ENCODE results near the gene MRPL41.

Gene MRPL41

DNA sequence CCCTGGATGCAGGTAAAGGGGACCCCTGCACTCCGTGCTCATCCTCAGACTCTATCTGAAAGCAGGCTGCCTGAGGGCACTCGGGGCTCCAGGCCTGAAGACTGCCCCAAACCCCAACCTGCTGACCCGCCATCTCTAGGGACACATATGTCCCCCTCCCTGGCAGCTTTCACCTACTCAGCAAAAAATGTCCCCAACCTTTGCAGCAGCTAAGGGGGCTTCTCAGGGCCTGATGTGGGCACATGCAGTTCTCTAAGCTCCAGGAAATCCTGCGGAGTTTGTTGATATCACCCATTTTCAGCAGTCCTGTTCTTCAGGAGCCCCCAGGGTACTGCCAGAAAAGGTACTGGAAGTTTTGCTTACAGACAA is 29.3 kb downstream of the MRPL41 start:
- Histone ChIP-seq H3K4me2 (ENCODE audit: insufficient read depth, low read length) (no peak overlapping the region), H4K20me1 (ENCODE audit: insufficient read depth, low read length) (peaks cover 43% of the 10 kb centered on the region), H3K4me3 (ENCODE audit: low read depth in 1 of 2, low read length in 2 of 2) (no peak overlapping the region), H2AFZ (ENCODE audit: low read depth, low read length) (no peak overlapping the region), H3K27ac (ENCODE audit: low read length) (no peak overlapping the region), H3K9me3 (ENCODE audit: insufficient read depth, low read length, severe bottlenecking) (no peaks in the 10 kb centered on the region), H3K4me1 (ENCODE audit: insufficient read depth, low read length) (peaks cover 27% of the 10 kb centered on the region), H3K9ac (ENCODE audit: low read depth, low read length) (no peak overlapping the region), H3K36me3 (ENCODE audit: insufficient read depth, low read length) (peaks cover 55% of the 10 kb centered on the region), H3K79me2 (ENCODE audit: insufficient read depth, low read length) (peaks cover 35% of the 10 kb centered on the region), H3K27me3 (ENCODE audit: insufficient read depth, low read length, poor library complexity) (no peaks in the 10 kb centered on the region)
- DNase-seq (no peak), ATAC-seq (ENCODE audit: insufficient read depth, low read depth) (no peak)
- TF ChIP-seq EZH2 (IDR thresholded peaks at IDR 0.05; ENCODE audit: borderline replicate concordance, low read depth, low read length, severe bottlenecking), result no peak
- TF ChIP-seq, protein P1, sequence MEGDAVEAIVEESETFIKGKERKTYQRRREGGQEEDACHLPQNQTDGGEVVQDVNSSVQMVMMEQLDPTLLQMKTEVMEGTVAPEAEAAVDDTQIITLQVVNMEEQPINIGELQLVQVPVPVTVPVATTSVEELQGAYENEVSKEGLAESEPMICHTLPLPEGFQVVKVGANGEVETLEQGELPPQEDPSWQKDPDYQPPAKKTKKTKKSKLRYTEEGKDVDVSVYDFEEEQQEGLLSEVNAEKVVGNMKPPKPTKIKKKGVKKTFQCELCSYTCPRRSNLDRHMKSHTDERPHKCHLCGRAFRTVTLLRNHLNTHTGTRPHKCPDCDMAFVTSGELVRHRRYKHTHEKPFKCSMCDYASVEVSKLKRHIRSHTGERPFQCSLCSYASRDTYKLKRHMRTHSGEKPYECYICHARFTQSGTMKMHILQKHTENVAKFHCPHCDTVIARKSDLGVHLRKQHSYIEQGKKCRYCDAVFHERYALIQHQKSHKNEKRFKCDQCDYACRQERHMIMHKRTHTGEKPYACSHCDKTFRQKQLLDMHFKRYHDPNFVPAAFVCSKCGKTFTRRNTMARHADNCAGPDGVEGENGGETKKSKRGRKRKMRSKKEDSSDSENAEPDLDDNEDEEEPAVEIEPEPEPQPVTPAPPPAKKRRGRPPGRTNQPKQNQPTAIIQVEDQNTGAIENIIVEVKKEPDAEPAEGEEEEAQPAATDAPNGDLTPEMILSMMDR (IDR thresholded peaks at IDR 0.05; ENCODE audit: borderline replicate concordance, extremely low read depth, low read length, poor library complexity, severe bottlenecking), result no peak

DNA sequence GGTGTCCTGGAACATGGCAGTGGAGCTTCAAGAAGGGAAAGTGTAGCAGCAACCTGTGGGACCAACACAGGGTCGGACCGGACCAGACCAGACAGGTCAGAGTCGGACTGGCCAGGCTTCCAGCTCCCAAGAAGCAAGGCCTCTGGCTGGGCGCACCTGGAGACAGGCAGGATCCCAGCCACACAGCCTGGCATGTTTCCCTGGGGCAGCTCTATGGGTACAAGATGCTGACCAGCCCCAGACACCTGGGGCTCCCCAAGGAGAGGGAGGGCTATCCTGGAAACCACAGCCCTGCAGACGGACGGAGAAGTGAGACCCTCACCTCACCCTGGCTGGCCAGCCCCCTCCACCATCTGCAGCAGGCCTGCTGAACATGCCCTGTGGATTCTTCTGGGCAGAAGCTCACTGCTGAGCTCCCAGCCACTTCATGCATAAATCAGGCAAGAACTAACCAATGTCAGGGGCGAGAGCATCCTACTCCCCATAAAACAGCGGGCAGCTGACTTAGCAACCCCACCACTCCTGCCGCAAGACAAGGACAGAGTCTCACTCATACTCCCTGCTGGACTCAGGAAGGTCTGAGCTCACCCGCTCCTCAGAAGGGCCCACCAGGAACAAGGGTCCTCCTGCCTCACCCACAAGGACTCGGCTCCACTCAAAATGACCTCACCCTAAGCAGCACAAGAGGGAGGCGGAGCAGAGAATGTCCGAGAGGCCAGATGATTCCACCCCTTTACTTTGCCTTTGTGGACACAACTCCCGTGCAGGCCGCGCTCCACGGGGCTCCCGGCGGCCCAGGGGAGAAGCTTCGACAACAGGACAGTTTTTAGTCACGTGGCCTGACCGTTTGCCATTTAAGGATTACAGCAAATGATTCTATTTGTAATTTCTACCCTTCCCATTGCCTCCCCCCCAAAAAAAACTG is 29.9 kb downstream of the MRPL41 start:
- TF ChIP-seq, protein P1 (IDR thresholded peaks at IDR 0.05; ENCODE audit: borderline replicate concordance, extremely low read depth, low read length, poor library complexity, severe bottlenecking), result no peak
- TF ChIP-seq EZH2 (IDR thresholded peaks at IDR 0.05; ENCODE audit: borderline replicate concordance, low read depth, low read length, severe bottlenecking), result no peak
- Histone ChIP-seq H3K9me3 (ENCODE audit: insufficient read depth, low read length, severe bottlenecking) (no peaks in the 10 kb centered on the region), H3K36me3 (ENCODE audit: insufficient read depth, low read length) (peaks cover 54% of the 10 kb centered on the region), H3K79me2 (ENCODE audit: insufficient read depth, low read length) (peaks cover 28% of the 10 kb centered on the region), H3K4me3 (ENCODE audit: low read depth in 1 of 2, low read length in 2 of 2) (no peak overlapping the region), H4K20me1 (ENCODE audit: insufficient read depth, low read length) (peaks cover 47% of the 10 kb centered on the region), H3K9ac (ENCODE audit: low read depth, low read length) (no peak overlapping the region), H3K27me3 (ENCODE audit: insufficient read depth, low read length, poor library complexity) (no peaks in the 10 kb centered on the region), H3K4me2 (ENCODE audit: insufficient read depth, low read length) (no peak overlapping the region), H3K27ac (ENCODE audit: low read length) (no peak overlapping the region), H3K4me1 (ENCODE audit: insufficient read depth, low read length) (peaks cover 20% of the 10 kb centered on the region), H2AFZ (ENCODE audit: low read depth, low read length) (no peak overlapping the region)
- no peak for DNase-seq
- no peak for ATAC-seq (ENCODE audit: insufficient read depth, low read depth)

DNA sequence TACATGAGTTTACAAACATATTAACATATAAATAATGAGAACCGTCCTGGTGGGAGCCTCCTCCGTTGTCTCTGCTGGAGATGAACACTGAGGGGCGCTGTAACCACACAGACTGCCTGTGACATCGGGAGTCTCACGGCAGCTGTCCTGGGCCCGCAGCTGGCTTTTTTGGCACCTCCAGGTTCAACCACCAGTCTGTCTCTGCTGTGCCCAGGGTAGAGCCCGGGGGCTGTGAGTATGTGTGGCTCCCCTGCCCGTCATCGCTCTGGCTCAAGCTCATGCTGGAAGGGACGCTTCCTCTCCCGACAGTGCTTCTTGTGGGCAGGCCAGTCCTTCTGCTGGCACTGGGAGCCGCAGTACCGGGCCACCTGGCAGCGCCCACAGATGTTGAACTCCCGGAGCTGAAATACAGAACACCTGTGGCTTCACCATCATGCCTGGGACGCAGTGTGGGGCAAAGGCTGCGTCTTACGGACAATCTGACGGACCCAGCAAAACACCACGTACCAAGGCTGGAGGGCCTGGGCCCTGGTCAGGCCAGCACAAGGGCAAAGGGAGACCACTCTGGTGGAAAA is 30.7 kb downstream of the MRPL41 start:
- H3K27ac ChIP-seq (ENCODE audit: low read length), result no peak overlapping the region
- no peaks in the 10 kb centered on the region for H3K27me3 ChIP-seq (ENCODE audit: insufficient read depth, low read length, poor library complexity)
- H3K4me1 ChIP-seq (ENCODE audit: insufficient read depth, low read length), result peaks cover 13% of the 10 kb centered on the region
- H2AFZ ChIP-seq (ENCODE audit: low read depth, low read length), result no peak overlapping the region
- peaks cover 21% of the 10 kb centered on the region for H3K79me2 ChIP-seq (ENCODE audit: insufficient read depth, low read length)
- TF ChIP-seq, protein P1 (IDR thresholded peaks at IDR 0.05; ENCODE audit: borderline replicate concordance, extremely low read depth, low read length, poor library complexity, severe bottlenecking), result peak; percentile 36
- no peak for TF ChIP-seq EZH2 (IDR thresholded peaks at IDR 0.05; ENCODE audit: borderline replicate concordance, low read depth, low read length, severe bottlenecking)
- DNase-seq (no peak), ATAC-seq (ENCODE audit: insufficient read depth, low read depth) (no peak)
- H3K4me3 ChIP-seq (ENCODE audit: low read depth in 1 of 2, low read length in 2 of 2), result no peak overlapping the region
- H3K9me3 ChIP-seq (ENCODE audit: insufficient read depth, low read length, severe bottlenecking), result no peaks in the 10 kb centered on the region
- peaks cover 49% of the 10 kb centered on the region for H4K20me1 ChIP-seq (ENCODE audit: insufficient read depth, low read length)
- no peak overlapping the region for H3K4me2 ChIP-seq (ENCODE audit: insufficient read depth, low read length)
- H3K36me3 ChIP-seq (ENCODE audit: insufficient read depth, low read length), result peaks cover 59% of the 10 kb centered on the region
- no peak overlapping the region for H3K9ac ChIP-seq (ENCODE audit: low read depth, low read length)
